MCF 10A (cell line): Measurements from ENCODE around the gene ITGA11. TPM values are rescaled to one million over a fixed set of nuclear protein-coding genes. Genes with fewer than 3 reads are reported as not detected.

Experiments used
- BruUV-seq: library from RNA; stranded (reverse); fragments of 400-500 nt; replicated peaks from 2 replicates; lab custom pipeline; 2021; lab: Mats Ljungman, UMichigan
- CTCF ChIA-PET: fragments of 300-600 bp; sonication (Branson Sonifier 250); formaldehyde crosslinking; extraction: SDS; loops from one replicate; lab custom pipeline; 2021; ENCODE audit warnings: antibody characterized with exemption, inconsistent platforms; lab: Yijun Ruan, JAX
- POLR2A ChIA-PET: fragments of 300-600, 350-650 bp; sonication (Branson Sonifier 250); formaldehyde crosslinking; extraction: SDS; loops from one replicate; lab custom pipeline; 2020; ENCODE audit warnings: antibody characterized with exemption, inconsistent platforms; lab: Yijun Ruan, JAX
- DNase-seq: peaks from one replicate; pipeline ENCODE4 v3.0.0-alpha.2; 2018; ENCODE audit not compliant: unreplicated experiment
- H3K27ac Mint-ChIP-seq: one replicate; pipeline ENCODE4 v1.8.0; 2022; ENCODE audit warnings: mild to moderate bottlenecking, low read depth, mixed read lengths; ENCODE audit not compliant: unreplicated experiment
- H3K27me3 Mint-ChIP-seq: one replicate; pipeline ENCODE4 v1.8.0; 2022; ENCODE audit warnings: mixed read lengths; ENCODE audit not compliant: insufficient read depth, unreplicated experiment
- H3K36me3 Mint-ChIP-seq: one replicate; pipeline ENCODE4 v1.8.0; 2022; ENCODE audit warnings: mild to moderate bottlenecking, moderate library complexity, mixed read lengths; ENCODE audit not compliant: insufficient read depth, unreplicated experiment
- H3K4me1 Mint-ChIP-seq: one replicate; pipeline ENCODE4 v1.8.0; 2022; ENCODE audit warnings: mixed read lengths; ENCODE audit not compliant: insufficient read depth, unreplicated experiment
- H3K4me3 Mint-ChIP-seq: one replicate; pipeline ENCODE4 v1.8.0; 2022; ENCODE audit warnings: mild to moderate bottlenecking, moderate library complexity, mixed read lengths; ENCODE audit not compliant: unreplicated experiment
- H3K9me3 Mint-ChIP-seq: one replicate; pipeline ENCODE4 v1.8.0; 2022; ENCODE audit warnings: mixed read lengths; ENCODE audit not compliant: unreplicated experiment
- CTCF ChIP-seq: fragments of 200-600 bp; IDR thresholded peaks from one replicate; pipeline ENCODE4 v1.8.0; 2022; ENCODE audit warnings: antibody characterized with exemption, mild to moderate bottlenecking; ENCODE audit not compliant: unreplicated experiment
- intact Hi-C: fragments of 100-400 bp; cut with micrococcal nuclease; formaldehyde crosslinking; loops from 2 replicates; pipeline ENCODE4 v1.14.1; 2022
- total RNA-seq: library from RNA; stranded (reverse); gene quantifications from 2 replicates; pipeline ENCODE4 v1.2.3, GENCODE V29; 2022

Gene ITGA11
- total RNA-seq, 1 experiment from 2014 or later = 0.19 TPM

GRCh38 chr15:68408971-68409370 is 23.0 kb downstream of the ITGA11 start:
- ChIA-PET POLR2A (no interaction called here), CTCF (no interaction called here)
- DNase-seq = no peak
- intact Hi-C loops = no loop called here
- no peak overlapping the region for H3K4me3 Mint-ChIP-seq
- no peak overlapping the region for H3K27ac Mint-ChIP-seq
- peaks cover 1% of the 10 kb centered on the region for H3K9me3 Mint-ChIP-seq
- H3K27me3 Mint-ChIP-seq = no peaks in the 10 kb centered on the region
- no TSS peak for BruUV-seq
- H3K4me1 Mint-ChIP-seq = no peaks in the 10 kb centered on the region
- no peaks in the 10 kb centered on the region for H3K36me3 Mint-ChIP-seq
- TF ChIP-seq CTCF = no peak

DNA sequence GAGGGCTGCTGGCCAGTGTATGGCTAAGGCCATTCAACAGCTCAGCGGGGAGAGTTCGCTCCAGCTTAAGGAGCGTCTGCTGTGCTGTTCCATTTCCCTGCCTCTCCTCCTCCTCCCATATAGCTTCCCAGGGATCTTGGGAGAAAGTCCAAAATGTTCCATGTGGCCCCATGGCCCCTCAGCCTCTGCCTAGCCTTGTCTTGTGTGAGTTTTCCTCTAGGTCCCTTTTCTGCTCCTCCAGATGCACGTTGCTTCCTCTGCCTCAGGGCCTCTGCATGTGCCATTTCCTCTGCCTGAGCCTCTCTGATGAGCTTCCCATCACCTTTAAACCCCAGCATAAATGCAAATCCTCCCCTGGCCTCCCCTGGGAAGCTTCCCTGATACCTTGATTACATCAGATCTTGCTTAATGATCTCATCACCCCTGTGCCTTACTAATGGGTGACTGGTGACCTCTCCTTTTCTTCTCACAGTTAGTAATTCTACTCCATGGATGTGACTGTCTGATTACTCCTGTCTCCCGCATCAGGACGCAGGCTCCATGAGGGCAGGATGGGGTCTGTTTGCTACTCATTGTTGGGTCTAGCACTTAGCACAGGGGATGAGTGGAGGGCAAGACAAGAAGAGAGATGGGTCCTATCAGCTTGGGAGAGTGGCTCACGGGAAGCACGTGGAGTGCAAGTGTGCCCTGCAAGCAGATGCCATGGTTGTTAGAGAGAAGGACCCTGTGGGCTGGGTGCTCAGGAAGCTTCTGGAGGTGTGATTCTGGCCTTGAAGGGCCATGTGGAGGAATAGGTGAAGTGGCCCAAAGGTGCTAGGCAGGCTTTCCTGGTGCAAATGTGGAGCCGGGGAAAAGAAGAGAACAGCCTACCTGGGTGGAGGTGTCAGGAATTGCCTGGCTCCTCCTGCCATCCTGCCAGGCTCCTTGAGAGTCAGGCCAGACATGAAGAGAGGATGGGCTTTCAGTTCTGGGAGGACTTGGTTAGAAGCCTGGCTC is 23.8 kb downstream of the ITGA11 start:
- ChIA-PET CTCF (no interaction called here), POLR2A (no interaction called here)
- no TSS peak for BruUV-seq
- Mint-ChIP-seq H3K27ac (no peak overlapping the region), H3K4me1 (no peaks in the 10 kb centered on the region), H3K36me3 (no peaks in the 10 kb centered on the region), H3K27me3 (no peaks in the 10 kb centered on the region), H3K9me3 (peaks cover 7% of the 10 kb centered on the region), H3K4me3 (no peak overlapping the region)
- no peak for TF ChIP-seq CTCF
- intact Hi-C loops = no loop called here
- DNase-seq = no peak

DNA sequence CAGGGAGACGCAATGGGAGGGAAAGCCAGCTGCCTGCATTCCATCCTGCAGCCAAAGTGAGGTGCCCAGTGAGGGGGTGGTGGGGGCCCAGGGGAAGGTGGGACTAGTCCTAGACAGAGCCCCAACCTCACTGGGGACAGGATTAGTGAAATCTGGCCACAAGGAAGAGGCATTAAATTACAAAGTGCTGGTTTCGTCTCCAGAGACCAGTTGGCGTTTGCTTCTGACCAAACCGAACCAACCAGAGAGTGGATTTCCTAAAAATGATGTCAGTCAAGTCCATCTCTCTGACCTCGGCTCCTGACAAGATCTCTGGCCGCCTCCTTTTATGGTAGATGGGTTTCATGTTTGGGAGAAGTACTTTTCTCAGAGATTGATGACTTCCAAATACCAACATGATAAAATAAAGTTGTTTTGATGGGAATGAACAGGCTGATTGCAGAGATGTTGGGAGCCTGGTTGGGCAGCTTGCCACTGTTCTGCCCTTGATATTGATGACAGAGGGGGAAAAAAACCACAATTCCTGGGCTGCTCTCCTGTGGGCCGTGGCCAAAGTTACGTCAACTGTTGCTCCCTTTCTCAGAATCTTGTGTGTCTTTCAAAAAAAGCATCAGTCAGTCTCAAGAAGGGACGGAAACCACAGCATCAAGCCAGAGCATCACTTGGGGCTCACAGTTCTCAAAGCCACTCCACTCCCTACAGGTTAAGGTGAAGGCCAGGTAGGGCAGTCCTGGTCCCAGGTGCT is 24.6 kb downstream of the ITGA11 start:
- ChIA-PET CTCF (no interaction called here), POLR2A (no interaction called here)
- no peak for TF ChIP-seq CTCF
- no TSS peak for BruUV-seq
- DNase-seq = no peak
- H3K9me3 Mint-ChIP-seq = peaks cover 7% of the 10 kb centered on the region
- no peaks in the 10 kb centered on the region for H3K36me3 Mint-ChIP-seq
- intact Hi-C loops = no loop called here
- H3K27me3 Mint-ChIP-seq = no peaks in the 10 kb centered on the region
- H3K27ac Mint-ChIP-seq = no peak overlapping the region
- no peak overlapping the region for H3K4me3 Mint-ChIP-seq
- H3K4me1 Mint-ChIP-seq = no peaks in the 10 kb centered on the region
